Ovary (tissue), 3 donors: Measurements from ENCODE around the gene AGMO.

Experiments used
- CTCF ChIP-seq, 3 donors: fragments of 450-650 bp in 2 of 3; fragments of 200-600 bp in 1 of 3; IDR thresholded peaks; one replicate each; pipeline versions ENCODE4 v1.5.1 to v1.8.0; 2016 to 2022; ENCODE audit warnings: antibody characterized with exemption in 3 of 3, mild to moderate bottlenecking in 1 of 3
- EP300 ChIP-seq: sonication (generic); formaldehyde crosslinking; IDR thresholded peaks from one replicate; pipeline ENCODE4 v1.6.1; 2017; ENCODE audit warnings: antibody characterized with exemption
- POLR2A ChIP-seq: fragments of 450-650 bp; IDR thresholded peaks from one replicate; pipeline ENCODE4 v1.6.1; 2017; ENCODE audit warnings: antibody characterized with exemption, mild to moderate bottlenecking, moderate library complexity
- donor health status: DM: no; HTN: no; CAD: no.

- TF ChIP-seq CTCF (IDR thresholded peaks at IDR 0.05): no peak
- no peak for TF ChIP-seq POLR2A
- no peak for TF ChIP-seq EP300
Observed at GRCh38 chr7:15213093-15213492, 348.7 kb downstream of the AGMO start.
